GM12892 (cell line): ENCODE data around the gene NAP1L3.

Experiments
- POLR2A ChIP-seq: IDR thresholded peaks from 2 replicates; pipeline ENCODE4 v1.6.1; 2011; ENCODE audit warnings: low read depth, low read length, control low read depth
- POLR2AphosphoS5 ChIP-seq: IDR thresholded peaks from 2 replicates; pipeline ENCODE4 v1.6.1; 2011; ENCODE audit warnings: low read depth, low read length, control low read depth
- TAF1 ChIP-seq: IDR thresholded peaks from 2 replicates; pipeline ENCODE4 v1.6.1; 2011; ENCODE audit warnings: low read depth, mild to moderate bottlenecking, control low read depth, low read length, borderline replicate concordance

GRCh38 chrX:93673056-93673868 lies at the start of gene NAP1L3:
- TF ChIP-seq POLR2A: no peak
- TF ChIP-seq TAF1: no peak
- TF ChIP-seq POLR2AphosphoS5: no peak
